Activated naive CD8-positive, alpha-beta T cell treated with anti-CD3 and anti-CD28 coated beads, Interleukin-2, amount 50 U/mL, for 16 hours (primary cell): Measurements from ENCODE around the gene PRDM5.

Experiments used
- DNase-seq: peaks from one replicate; pipeline ENCODE4 v3.0.0-alpha.2; 2020; ENCODE audit warnings: low read depth, low spot score

The PRDM5 gene

GRCh38 chr4:120922381-120923206 lies at the start of gene PRDM5:
TSS of gene PRDM5 (minus strand) at chr4:120922726. CDS start at chr4:120922608, 118 bp downstream.
- no peak for DNase-seq

DNA sequence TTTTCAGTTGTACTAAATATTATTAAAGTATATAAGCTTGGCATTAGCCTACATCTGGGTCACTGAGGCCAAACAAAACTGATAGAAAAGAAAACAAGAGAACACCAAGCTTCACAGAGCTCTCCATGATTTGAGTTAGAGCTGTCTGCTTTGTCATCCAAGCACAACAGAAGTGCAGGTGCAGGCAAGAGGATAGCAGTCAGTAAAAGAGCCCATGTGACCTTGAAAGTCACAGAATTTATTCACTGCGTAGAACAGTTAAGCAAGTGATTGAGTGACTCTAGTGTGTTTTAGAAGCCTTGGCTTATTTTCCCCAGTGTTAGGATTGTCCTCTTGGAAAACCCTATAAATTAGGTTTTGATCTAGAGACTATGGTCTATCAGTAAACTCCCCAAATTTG lies 49.4 kb upstream of the PRDM5 start:
- DNase-seq, result no peak

DNA sequence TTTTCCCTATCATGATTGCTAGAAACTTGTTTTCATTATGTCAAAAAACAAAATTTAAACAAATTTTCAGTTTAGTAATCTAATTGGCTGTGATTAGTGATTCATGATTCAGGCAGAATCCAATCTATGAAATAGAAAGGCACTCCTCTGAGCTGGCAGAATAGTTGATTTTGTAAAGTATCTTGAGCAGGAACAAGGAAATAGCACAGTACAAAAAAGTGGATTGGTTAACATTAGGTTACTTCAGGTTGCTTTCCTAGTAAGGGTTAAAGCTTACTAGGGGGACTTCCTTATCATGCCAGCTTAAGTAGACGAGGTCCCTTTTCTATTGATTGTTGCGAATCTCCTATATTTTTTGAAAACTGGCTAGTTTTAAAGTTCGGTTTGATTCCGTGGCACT lies 43.4 kb upstream of the PRDM5 start:
- no peak for DNase-seq

DNA sequence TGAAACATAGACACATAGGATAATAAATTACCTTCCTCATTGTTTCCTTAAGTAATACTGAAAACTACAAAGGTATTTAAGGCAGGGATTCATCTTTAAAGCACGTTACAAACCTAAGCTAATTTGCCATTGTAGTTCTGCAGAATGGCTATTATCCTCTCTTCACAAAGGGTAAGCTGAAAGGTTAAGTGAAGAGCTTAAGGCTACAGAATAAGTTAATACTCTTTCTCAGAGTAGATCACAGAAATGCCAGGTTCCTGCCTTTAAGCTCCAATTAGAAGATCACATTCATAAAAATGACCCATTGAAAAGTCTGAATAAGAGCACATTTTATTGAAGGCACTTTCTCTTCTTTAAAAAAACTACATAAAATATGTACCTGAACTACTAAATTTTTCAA lies 42.1 kb upstream of the PRDM5 start:
- DNase-seq, result no peak

GRCh38 chr4:120963449-120963848 lies 40.9 kb upstream of the PRDM5 start:
- DNase-seq, result no peak

DNA sequence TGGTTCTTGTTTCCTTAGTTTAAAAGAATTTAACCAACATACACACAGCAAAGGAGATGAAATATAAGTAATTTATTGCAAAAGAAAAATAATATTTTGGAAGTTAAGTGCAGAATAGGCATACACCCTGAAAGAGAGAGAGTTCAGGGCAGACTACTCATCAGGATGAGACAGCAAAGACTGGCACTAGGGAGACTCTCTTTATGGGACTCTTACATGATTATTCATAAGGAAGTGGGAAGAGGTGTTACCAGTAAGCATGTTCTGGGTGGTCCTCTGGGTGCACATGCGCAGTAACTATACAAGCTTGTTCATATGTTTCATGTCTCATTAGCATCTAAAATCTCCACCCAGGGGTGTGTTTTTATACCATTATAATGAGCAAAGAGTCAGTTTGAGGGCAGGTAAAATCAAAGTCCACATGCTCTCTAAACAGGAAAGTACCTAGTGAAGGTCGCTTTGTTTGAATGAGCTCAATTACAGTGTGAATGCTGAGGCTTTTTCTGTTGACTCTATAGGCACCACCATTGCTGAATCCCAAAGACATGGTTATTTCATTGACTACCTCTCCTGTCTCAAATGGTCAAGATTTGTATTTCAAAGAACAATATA lies 38.2 kb upstream of the PRDM5 start:
- DNase-seq, result no peak

DNA sequence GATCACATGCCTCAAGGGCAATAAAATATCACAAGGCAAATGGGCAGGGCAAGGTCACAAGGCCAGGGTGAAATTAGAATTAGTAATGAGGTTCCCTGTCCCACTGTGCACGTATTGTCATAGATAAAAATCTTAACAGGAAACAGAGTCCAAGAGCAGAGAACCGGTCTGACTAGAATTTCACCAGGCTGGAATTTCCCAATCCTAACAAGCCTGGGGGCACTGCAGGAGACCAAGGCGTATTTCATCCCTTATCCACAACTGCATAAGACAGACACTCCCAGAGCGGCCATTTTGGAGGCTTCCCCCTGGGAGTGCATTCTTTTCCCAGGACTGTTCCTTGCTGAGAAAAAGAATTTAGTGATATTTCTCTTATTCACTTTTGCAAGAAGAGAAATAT lies 25.9 kb upstream of the PRDM5 start:
- DNase-seq, result no peak

GRCh38 chr4:120942776-120943175 lies 20.2 kb upstream of the PRDM5 start:
- no peak for DNase-seq

GRCh38 chr4:120940547-120940946 lies 18.0 kb upstream of the PRDM5 start:
- DNase-seq, result no peak

DNA sequence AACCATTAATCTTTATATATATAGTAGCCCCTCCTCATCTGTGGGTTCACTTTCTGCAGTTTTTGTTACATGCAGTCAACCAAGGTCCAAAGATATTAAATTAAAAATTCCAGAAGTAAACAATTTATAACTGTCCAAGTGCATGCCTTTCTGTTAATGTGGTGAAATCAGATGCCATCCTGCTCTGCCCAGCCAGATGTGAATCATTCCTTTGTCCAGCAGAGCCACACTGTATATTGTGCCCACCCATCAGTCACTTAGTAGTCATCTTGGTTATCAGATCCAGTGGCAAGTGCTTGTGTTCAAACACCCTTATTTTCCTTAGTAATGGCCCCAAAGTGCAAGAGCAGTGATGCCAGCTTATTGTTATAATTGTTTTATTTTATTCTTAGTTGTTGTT lies 17.2 kb upstream of the PRDM5 start:
- DNase-seq, result no peak

DNA sequence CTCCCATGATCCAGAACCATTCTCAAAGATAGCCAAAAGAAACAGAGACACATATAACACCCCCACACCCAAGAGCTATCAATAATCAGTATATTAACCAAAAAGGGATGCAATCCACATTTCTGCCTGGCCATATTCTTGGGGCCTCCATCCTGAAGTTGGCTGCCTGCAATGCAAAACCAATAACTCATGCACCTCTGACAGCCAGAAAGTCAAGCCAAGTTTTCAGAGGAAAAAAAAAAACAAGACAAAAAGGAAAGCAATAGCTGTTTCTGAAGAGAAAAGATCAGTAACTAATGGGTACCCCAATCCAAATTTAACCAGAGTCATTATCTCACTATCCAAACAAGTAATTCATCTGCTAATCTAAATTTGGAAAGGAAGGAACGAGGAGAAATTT lies 7.3 kb upstream of the PRDM5 start:
- DNase-seq, result no peak

DNA sequence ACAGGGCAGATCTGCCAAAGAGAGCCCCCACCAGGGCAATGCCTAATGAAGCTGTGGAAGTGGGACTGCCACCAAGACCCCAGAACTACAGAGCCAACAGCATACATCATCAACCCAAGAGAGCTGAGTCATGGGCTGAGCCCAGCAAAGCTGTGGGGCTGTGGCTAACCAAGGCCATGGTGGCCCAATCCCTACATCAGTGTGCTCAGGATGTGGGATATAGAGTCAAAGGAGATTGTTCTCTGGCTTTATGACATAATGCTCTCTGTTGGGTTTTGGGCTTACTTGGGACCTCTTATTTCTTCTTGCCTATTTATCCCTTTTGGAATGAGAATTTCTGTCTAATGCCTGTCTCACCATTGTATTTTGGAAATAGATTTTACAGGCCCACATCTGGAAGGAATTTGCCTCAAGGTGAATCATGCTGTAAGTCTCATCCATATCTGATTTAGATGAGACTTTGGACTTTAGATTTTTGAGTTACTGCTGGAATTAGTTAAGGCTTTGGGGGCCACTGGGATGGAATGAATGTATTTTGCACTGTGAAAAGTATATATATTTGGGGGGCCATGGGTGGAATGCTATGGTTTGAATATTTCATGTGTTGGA lies 5.4 kb upstream of the PRDM5 start:
- no peak for DNase-seq

DNA sequence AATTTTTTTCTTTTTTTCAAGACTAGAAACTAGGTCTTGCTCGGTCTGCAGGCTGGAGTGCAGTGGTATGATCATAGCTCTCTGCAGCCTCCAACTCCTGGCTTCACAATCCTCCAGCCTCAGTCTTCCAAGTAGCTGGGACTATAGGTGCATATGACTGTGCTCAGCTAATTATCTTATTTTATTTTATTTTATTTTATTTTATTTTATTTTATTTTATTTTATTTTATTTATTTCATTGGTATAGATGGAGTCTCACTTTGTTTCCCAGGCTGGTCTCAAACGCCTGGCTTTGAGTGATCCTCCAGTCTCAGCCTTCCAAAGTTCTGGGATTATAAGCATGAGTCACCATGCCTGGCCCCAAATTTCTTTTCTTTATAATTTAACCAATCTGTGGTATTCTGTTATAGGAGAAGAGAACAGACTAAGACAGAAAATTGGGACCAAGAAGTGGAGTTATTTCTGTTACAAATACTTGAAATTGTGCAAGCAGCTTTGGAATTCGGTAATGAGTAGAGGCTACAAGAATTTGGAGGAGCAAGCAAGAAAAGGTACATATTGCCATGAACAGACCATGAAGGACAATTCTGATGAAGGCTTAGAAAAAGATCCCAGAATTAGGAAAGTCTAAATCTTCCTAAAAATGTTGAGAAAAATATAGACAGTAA lies 4.0 kb upstream of the PRDM5 start:
- DNase-seq, result no peak

- no peak for DNase-seq
Observed at GRCh38 chr4:120924931-120925330, 2.4 kb upstream of the PRDM5 start.

DNA sequence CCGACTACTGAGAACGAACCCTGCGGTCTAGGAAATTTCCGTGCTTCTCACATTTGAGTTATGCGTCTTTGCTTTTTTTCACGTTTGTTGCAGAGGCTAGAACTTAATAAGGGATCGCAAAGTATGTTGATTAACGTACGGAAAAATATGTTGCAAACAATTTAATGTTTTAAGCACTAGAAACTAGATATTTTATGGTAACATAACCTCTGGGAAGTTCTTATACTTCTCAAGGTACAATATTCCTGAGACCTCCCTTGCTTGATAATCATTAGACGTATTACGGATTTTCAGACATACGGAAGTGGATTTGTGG lies 639 bp upstream of the PRDM5 start:
- DNase-seq, result no peak

GRCh38 chr4:120921456-120922380 lies 808 bp downstream of the PRDM5 start:
- no peak for DNase-seq

- no peak for DNase-seq
Observed at GRCh38 chr4:120920666-120921065, 1.9 kb downstream of the PRDM5 start.

- DNase-seq, result no peak
Observed at GRCh38 chr4:120919358-120919757, 3.2 kb downstream of the PRDM5 start.

DNA sequence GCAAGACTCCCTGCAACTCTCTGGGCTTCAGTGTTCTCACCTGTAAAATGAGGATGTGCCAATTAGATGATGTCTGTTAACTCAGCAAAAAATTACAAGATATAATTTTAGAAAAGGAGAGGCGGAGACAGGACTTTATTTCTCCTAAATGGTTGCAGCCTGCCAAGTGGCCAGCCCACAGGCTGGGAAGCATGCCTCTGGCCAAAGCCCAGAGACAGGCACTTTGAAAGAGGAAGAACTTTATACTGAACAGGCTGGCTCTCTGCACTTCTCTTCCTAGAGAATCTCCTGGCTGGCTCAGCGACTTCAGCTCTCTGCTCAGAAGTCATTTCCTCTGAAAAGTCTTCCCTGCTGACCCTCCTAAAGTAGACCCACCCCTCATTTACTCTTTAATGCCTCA lies 3.7 kb downstream of the PRDM5 start:
- DNase-seq, result no peak

DNA sequence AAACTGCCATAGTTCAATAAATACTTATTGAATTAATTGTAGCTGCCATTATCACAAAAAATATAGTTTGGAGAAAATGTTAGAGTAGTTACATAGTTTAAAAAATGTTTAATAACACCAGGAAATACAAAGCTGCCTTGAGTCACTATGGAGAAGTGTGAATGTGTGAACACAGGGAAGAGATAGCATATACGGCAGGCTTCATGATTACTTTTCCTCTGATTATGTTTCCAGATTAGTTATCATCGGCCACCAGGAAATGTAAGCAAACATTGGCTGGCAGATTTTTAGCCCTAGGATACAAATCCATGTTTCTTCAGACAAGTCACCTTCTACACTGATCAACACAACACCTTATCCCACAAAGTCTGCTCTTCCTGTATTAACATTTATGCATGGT lies 4.4 kb downstream of the PRDM5 start:
- no peak for DNase-seq

DNA sequence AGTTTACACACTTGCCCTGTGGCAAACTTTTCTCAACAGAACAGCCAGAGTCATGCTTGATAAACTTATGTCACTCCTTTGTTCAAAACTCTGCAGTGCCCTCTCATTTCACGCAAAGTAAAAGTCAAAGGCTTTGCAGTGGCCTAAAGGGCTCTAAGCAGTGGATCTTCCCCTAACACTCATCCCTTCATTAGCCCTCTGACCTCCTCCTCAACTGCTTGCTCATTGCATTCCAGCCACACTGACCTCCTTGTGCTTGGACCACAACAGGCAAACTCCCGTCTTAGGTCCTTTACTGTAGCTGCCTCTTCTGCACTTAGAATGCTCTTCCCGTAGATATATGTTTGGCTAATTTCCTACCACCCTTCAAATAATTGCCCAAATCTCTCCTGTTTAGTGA lies 5.6 kb downstream of the PRDM5 start:
- DNase-seq, result no peak

DNA sequence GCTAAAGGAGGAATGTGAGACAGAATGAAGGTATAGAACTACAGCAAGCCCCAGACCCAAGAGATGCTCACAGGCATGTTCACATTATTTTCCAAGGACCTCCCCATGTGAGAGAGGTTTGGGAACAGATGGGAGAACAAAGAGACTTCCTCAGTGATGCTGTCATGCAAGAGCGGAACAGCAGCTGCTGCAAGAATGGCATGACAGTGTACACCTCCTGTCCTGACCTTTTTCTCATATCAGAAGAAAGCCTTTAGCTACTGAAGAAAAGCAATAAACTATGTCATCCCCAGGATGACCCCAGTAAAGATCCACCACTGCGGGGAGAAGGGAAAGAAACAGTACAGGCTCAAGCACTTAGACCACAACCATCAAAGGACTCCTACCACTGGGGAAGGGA lies 7.2 kb downstream of the PRDM5 start:
- no peak for DNase-seq
